Measurements from ENCODE around the gene RNF123.

Gene RNF123

GRCh38 chr3:49659756-49660155 lies 29.6 kb upstream of the RNF123 start:
- DNase-seq = no peak

- no peak for DNase-seq
Observed at GRCh38 chr3:49661281-49661680, 28.1 kb upstream of the RNF123 start.

GRCh38 chr3:49662021-49662420 lies 27.3 kb upstream of the RNF123 start:
- no peak for DNase-seq

- no peak for DNase-seq
Observed at GRCh38 chr3:49662720-49663413, 26.5 kb upstream of the RNF123 start.

- DNase-seq = no peak
Observed at GRCh38 chr3:49663831-49664230, 25.5 kb upstream of the RNF123 start.

- no peak for DNase-seq
Observed at GRCh38 chr3:49664300-49664699, 25.1 kb upstream of the RNF123 start.

- no peak for DNase-seq
Observed at GRCh38 chr3:49665822-49666519, 23.4 kb upstream of the RNF123 start.

GRCh38 chr3:49666592-49666991 lies 22.8 kb upstream of the RNF123 start:
- DNase-seq = no peak

- DNase-seq = no peak
Observed at GRCh38 chr3:49667701-49668413, 21.5 kb upstream of the RNF123 start.

GRCh38 chr3:49668414-49668797 lies 21.0 kb upstream of the RNF123 start:
- no peak for DNase-seq

- DNase-seq = no peak
Observed at GRCh38 chr3:49668861-49669260, 20.5 kb upstream of the RNF123 start.

GRCh38 chr3:49669352-49669751 lies 20.0 kb upstream of the RNF123 start:
- no peak for DNase-seq

GRCh38 chr3:49670940-49671290 lies 18.4 kb upstream of the RNF123 start:
- no peak for DNase-seq

GRCh38 chr3:49671291-49672288 lies 17.8 kb upstream of the RNF123 start:
- no peak for DNase-seq

GRCh38 chr3:49673121-49673714 lies 16.1 kb upstream of the RNF123 start:
- DNase-seq = no peak

- no peak for DNase-seq
Observed at GRCh38 chr3:49673715-49674496, 15.5 kb upstream of the RNF123 start, which contains the start of gene APEH. Gene APEH (plus strand): TSS chr3:49674351. CDS start chr3:49674402, 51 bp downstream.

- DNase-seq = no peak
Observed at GRCh38 chr3:49674497-49674983, 14.8 kb upstream of the RNF123 start.

- no peak for DNase-seq
Observed at GRCh38 chr3:49675912-49676311, 13.4 kb upstream of the RNF123 start.

GRCh38 chr3:49680493-49681231 lies 8.7 kb upstream of the RNF123 start:
- no peak for DNase-seq

GRCh38 chr3:49681232-49681522 lies 8.2 kb upstream of the RNF123 start:
- no peak for DNase-seq

- DNase-seq = no peak
Observed at GRCh38 chr3:49681543-49681942, 7.8 kb upstream of the RNF123 start.

Measured in NCI-H2081 treated with DMSO at 0.1 percent for 48 hours (cell line).